NCI-H1105 (cell line): ENCODE measurements around the gene SLC12A9.
A peak's percentile ranks its signal among the peaks of the same experiment; 100 is the strongest.
"Not testable (repeated sequence)": the region's sequence is repeated elsewhere in the genome, so short reads cannot be mapped to it uniquely, and the experiment has no call there.

ENCODE experiments used
- DNase-seq: peaks from one replicate; lab custom pipeline; 2025; lab: John Stamatoyannopoulos, UW

Gene SLC12A9

GRCh38 chr7:100825751-100826513, 26.6 kb upstream of the SLC12A9 start:
- DNase-seq = no peak

GRCh38 chr7:100826514-100827329, 25.8 kb upstream of the SLC12A9 start:
- no peak for DNase-seq

GRCh38 chr7:100827330-100828226, 24.9 kb upstream of the SLC12A9 start, which contains the start of gene EPHB4:
Gene EPHB4, minus strand, starts transcription at chr7:100827523. Its CDS starts 493 bp downstream, at chr7:100827030.
- DNase-seq = peak; percentile 50

- DNase-seq = no peak
These were observed 23.3 kb upstream of the SLC12A9 start for GRCh38 chr7:100829150-100829716.

- no peak for DNase-seq
These were observed 22.1 kb upstream of the SLC12A9 start for GRCh38 chr7:100830396-100830795.

- no peak for DNase-seq
These were observed 20.3 kb upstream of the SLC12A9 start for GRCh38 chr7:100832281-100832633.

GRCh38 chr7:100835903-100836811, 16.4 kb upstream of the SLC12A9 start:
- DNase-seq = no peak

- no peak for DNase-seq
These were observed 15.8 kb upstream of the SLC12A9 start for GRCh38 chr7:100836812-100837098.

GRCh38 chr7:100837099-100837836, 15.2 kb upstream of the SLC12A9 start:
- DNase-seq = peak; percentile 91

GRCh38 chr7:100839361-100839760, 13.2 kb upstream of the SLC12A9 start:
- DNase-seq = no peak

- no peak for DNase-seq
These were observed 11.9 kb upstream of the SLC12A9 start for GRCh38 chr7:100840470-100841100.

- DNase-seq = no peak
These were observed 5.2 kb upstream of the SLC12A9 start for GRCh38 chr7:100847360-100847759.

GRCh38 chr7:100854146-100854895, 1.8 kb downstream of the SLC12A9 start:
- no peak for DNase-seq

GRCh38 chr7:100854899-100855298, 2.4 kb downstream of the SLC12A9 start:
- not testable (repeated sequence) for DNase-seq

- DNase-seq = no peak
These were observed 3.0 kb downstream of the SLC12A9 start for GRCh38 chr7:100855515-100855914.

GRCh38 chr7:100856871-100857282, 4.4 kb downstream of the SLC12A9 start:
- DNase-seq = no peak

GRCh38 chr7:100859856-100860255, 7.3 kb downstream of the SLC12A9 start:
- no peak for DNase-seq

GRCh38 chr7:100860702-100861615, 8.4 kb downstream of the SLC12A9 start:
- DNase-seq = no peak
